ENCODE data around the gene FAM156A. TPM values are rescaled to one million over a fixed set of nuclear protein-coding genes. Genes with fewer than 3 reads are reported as not detected.
"Not testable (repeated sequence)": the region's sequence is repeated elsewhere in the genome, so short reads cannot be mapped to it uniquely, and the experiment has no call there.

FAM156A gene
- total and polyA plus RNA-seq, 2 experiments from 2014 or later: 5.2 to 16.3 TPM

GRCh38 chrX:52977953-52978352 is 19.6 kb upstream of the FAM156A start:
- no peaks in the 10 kb centered on the region for H3K36me3 Mint-ChIP-seq (ENCODE audit: low read depth)
- no peaks in the 10 kb centered on the region for H3K27me3 ChIP-seq (ENCODE audit: insufficient read depth)
- TF ChIP-seq EZH2phosphoT487 (IDR thresholded peaks at IDR 0.05; ENCODE audit: unreplicated experiment) (no peak), JUNB (IDR thresholded peaks at IDR 0.05; ENCODE audit: unreplicated experiment) (no peak), ZNF462 (CRISPR knock-in tag; IDR thresholded peaks at IDR 0.05) (no peak), ZNF331 (CRISPR knock-in tag; IDR thresholded peaks at IDR 0.05; ENCODE audit: low read depth) (no peak), STAT1 (IDR thresholded peaks at IDR 0.05; ENCODE audit: unreplicated experiment) (no peak), CTCF (conservative IDR thresholded peaks at IDR 0.05; ENCODE audit: low read depth in 2 of 2) (no peak), REST (IDR thresholded peaks at IDR 0.05; ENCODE audit: unreplicated experiment) (no peak), POLR2AphosphoS5 (IDR thresholded peaks at IDR 0.05; ENCODE audit: low read depth) (no peak), EZH2 (IDR thresholded peaks at IDR 0.05; ENCODE audit: low read depth, unreplicated experiment) (no peak)
- no peaks in the 10 kb centered on the region for H3K27me3 Mint-ChIP-seq (ENCODE audit: insufficient read depth, low read depth, poor library complexity)
- no peaks in the 10 kb centered on the region for H4K20me1 ChIP-seq (replicated peaks; ENCODE audit: insufficient read depth)
- peaks cover 11% of the 10 kb centered on the region; the same call in 2 of the 3 replicates for H3K4me1 Mint-ChIP-seq
- H3K9me3 Mint-ChIP-seq: no peaks in the 10 kb centered on the region
- no peaks in the 10 kb centered on the region for H3K36me3 ChIP-seq (ENCODE audit: insufficient read depth)
- H3K9me2 ChIP-seq (ENCODE audit: insufficient read depth): no peaks in the 10 kb centered on the region
- no peak overlapping the region for H3K4me2 ChIP-seq
- no peak overlapping the region for H3K27ac Mint-ChIP-seq
- no peaks in the 10 kb centered on the region for H3F3A ChIP-seq (replicated peaks; ENCODE audit: low read depth)
- H3K79me2 ChIP-seq (replicated peaks; ENCODE audit: insufficient read depth): no peaks in the 10 kb centered on the region
- DNase-seq (ENCODE audit: low spot score): no peak
- H3K4me3 Mint-ChIP-seq: no peak overlapping the region
- H2AFZ ChIP-seq: no peak overlapping the region
- no peak overlapping the region for H3K4me3 ChIP-seq
- ATAC-seq: no peak
- H3K27ac ChIP-seq (ENCODE audit: low read depth): no peak overlapping the region
- H3K4me1 ChIP-seq (ENCODE audit: insufficient read depth): no peaks in the 10 kb centered on the region

- H3K9me3 Mint-ChIP-seq; H3K79me2 ChIP-seq (replicated peaks; ENCODE audit: insufficient read depth); H3K36me3 Mint-ChIP-seq (ENCODE audit: low read depth); ATAC-seq; H3K4me2 ChIP-seq; H3F3A ChIP-seq (replicated peaks; ENCODE audit: low read depth); H3K4me1 Mint-ChIP-seq; H3K27ac Mint-ChIP-seq; H3K27ac ChIP-seq (ENCODE audit: low read depth); H2AFZ ChIP-seq; H3K27me3 ChIP-seq (ENCODE audit: insufficient read depth); H3K9me2 ChIP-seq (ENCODE audit: insufficient read depth); H3K4me1 ChIP-seq (ENCODE audit: insufficient read depth); H3K4me3 Mint-ChIP-seq; H3K4me3 ChIP-seq; DNase-seq (ENCODE audit: low spot score); H3K36me3 ChIP-seq (ENCODE audit: insufficient read depth); H3K27me3 Mint-ChIP-seq (ENCODE audit: insufficient read depth, low read depth, poor library complexity); H4K20me1 ChIP-seq (replicated peaks; ENCODE audit: insufficient read depth): not testable (repeated sequence)
Measured at GRCh38 chrX:52975576-52975975, 17.3 kb upstream of the FAM156A start.

Data from GM23338 (cell line).